Muscle layer of colon (tissue), 2 donors: Measurements from ENCODE around the gene MEGF9.

Experiments
- H3K27ac ChIP-seq: one replicate; pipeline ENCODE4 v1.7.0; 2013; ENCODE audit warnings: low read depth, mild to moderate bottlenecking, low read length, moderate library complexity
- H3K27me3 ChIP-seq, 2 donors: one replicate each; pipeline ENCODE4 v1.7.0; 2013; ENCODE audit warnings: low read length in 2 of 2, mild to moderate bottlenecking in 2 of 2; ENCODE audit not compliant: insufficient read depth in 2 of 2, control insufficient read depth in 1 of 2
- H3K36me3 ChIP-seq: one replicate; pipeline ENCODE4 v1.7.0; 2013; ENCODE audit warnings: mild to moderate bottlenecking, low read length; ENCODE audit not compliant: insufficient read depth
- H3K4me1 ChIP-seq: one replicate; pipeline ENCODE4 v1.7.0; 2013; ENCODE audit warnings: mild to moderate bottlenecking, low read length; ENCODE audit not compliant: insufficient read depth
- H3K4me3 ChIP-seq, 2 donors: one replicate each; pipeline ENCODE4 v1.7.0; 2013; ENCODE audit warnings: low read length in 2 of 2, low read depth in 1 of 2, mild to moderate bottlenecking in 1 of 2, moderate library complexity in 1 of 2
- H3K9ac ChIP-seq: one replicate; pipeline ENCODE4 v1.7.0; 2013; ENCODE audit warnings: low read length
- H3K9me3 ChIP-seq: one replicate; pipeline ENCODE4 v1.7.0; 2013; ENCODE audit warnings: mild to moderate bottlenecking, low read length
- donor health status: abdominal sarcoma.
- donor health status: Adenocarcinoma of cecum.

The MEGF9 gene

GRCh38 chr9:120587328-120587727 is 126.9 kb downstream of the MEGF9 start:
- Histone ChIP-seq H3K27me3 (no peaks in the 10 kb centered on the region), H3K9ac (no peak overlapping the region), H3K36me3 (no peaks in the 10 kb centered on the region), H3K4me1 (no peaks in the 10 kb centered on the region), H3K9me3 (no peaks in the 10 kb centered on the region), H3K4me3 (no peak overlapping the region), H3K27ac (no peak overlapping the region)

DNA sequence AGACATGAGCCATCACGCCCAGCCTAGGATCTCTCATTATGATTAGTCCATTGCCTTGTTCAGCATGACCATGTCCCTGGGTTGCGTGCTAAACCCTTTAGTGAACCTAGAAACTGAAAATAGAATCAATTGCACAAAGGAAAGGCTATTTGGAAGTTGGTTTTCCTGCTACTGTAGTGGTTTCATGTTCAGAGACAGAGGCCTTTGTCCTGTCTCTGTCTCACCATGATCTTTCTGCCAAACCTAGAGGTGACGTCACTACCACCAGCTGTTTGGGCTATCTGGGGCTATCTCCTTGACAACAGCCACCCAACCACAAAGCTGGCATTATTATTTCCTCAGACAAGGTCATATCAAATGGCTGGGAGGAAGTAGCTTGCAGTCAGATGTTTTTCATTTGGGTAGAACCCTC is 130.3 kb downstream of the MEGF9 start:
- Histone ChIP-seq H3K27me3 (no peaks in the 10 kb centered on the region), H3K9ac (no peak overlapping the region), H3K9me3 (no peaks in the 10 kb centered on the region), H3K4me3 (no peak overlapping the region), H3K27ac (no peak overlapping the region), H3K4me1 (peaks cover 6% of the 10 kb centered on the region), H3K36me3 (no peaks in the 10 kb centered on the region)

DNA sequence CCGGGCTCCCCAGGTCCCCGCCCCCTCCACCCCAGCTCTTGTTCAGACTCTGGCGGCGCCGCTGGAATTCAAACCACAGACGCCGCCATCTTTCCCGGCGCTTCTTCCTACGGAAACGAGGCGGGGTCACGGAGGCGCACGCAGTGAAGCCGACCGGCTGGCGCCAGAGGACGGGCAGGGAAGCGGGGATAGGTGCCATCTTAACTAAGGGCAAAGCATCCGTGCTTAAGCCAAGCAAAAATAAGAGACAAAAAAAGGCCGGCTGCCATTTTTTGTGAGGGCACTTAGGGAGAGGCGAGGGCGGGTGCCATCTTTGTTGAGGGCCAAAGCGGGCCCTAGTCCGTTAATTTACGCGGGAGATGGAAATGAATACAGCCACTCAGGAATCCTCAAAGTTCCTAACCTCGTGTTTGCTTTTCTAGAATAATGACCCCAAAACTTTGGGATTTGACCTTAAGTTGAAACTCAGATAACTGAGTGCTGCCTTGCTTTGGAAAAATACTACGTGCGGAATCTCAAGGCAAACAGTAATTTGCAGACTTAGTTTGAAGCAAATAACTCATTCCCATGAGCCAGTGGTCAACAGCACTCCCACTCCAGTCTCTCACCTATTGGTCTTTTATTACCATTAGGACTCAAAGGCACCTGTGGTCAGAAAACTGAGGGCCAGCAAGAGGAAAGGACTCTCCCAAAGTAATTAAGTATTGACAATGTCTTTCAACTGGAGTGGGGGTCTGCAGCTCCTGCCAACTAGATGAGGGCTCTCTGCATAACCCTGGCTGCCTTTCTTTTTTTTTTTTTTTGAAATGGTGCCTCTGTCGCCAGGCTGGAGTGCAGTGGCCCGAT is 134.0 kb downstream of the MEGF9 start, which contains the start of gene CDK5RAP2:
CDK5RAP2 (minus strand) TSS at position 117 of the 846 bp plus-strand sequence. CDS start 189 bp downstream, outside the sequence.
- Histone ChIP-seq H3K4me1 (peaks cover 10% of the 10 kb centered on the region), H3K9ac (peak within 1 kb of the TSS; percentile 93), H3K36me3 (no peaks in the 10 kb centered on the region), H3K27ac (peak within 1 kb of the TSS; percentile 82), H3K27me3 (no peaks in the 10 kb centered on the region), H3K4me3 (peak within 1 kb of the TSS; percentile 94 to 96), H3K9me3 (no peaks in the 10 kb centered on the region)

DNA sequence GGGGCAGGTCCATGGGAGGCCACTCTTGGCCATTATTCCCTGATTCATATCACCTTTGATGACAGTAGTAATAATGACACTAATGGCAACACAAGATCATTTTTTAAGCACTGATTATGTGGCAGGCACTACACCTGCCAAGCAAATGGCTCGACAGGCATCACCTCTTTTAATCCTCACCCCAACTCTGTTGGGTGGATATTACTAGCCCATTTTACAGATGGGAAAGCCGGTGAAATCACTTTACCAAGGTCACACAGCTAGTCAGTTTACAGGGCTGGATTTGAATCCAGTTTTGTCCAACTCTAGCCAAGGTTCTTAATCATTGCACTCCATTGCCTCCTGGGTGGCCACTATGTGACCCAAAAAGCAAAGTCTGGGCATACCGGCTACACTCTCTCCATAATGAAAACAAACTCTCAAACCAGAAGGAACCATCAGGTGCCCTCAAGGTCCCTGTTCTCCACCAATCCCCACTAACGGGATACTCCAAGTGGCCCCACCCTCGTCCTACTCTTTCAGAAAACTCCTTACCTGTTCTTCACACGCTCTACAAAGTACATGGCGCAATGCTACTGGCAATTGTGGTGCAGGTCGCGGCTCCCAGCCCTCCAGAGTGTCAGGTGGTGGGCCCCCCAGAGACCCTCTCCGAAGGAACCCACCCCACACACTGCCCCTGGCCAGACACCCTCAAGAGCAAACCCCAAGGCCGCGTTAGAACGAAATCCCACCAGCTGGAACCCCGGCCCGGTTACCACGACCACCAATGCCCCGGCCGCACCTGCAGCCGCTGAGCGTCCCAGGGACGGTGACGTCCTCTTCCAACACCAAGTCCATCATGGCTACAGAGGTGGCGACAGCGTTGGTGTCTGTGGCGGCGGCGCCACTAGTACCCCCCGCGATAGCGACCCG is 134.9 kb downstream of the MEGF9 start:
- no peaks in the 10 kb centered on the region for H3K36me3 ChIP-seq
- H3K27ac ChIP-seq: peak overlapping the region; percentile 82
- H3K4me1 ChIP-seq: peaks cover 10% of the 10 kb centered on the region
- H3K9ac ChIP-seq: peak overlapping the region; percentile 93
- peak overlapping the region; percentile 94 to 96 for H3K4me3 ChIP-seq
- no peaks in the 10 kb centered on the region for H3K9me3 ChIP-seq
- no peaks in the 10 kb centered on the region for H3K27me3 ChIP-seq

DNA sequence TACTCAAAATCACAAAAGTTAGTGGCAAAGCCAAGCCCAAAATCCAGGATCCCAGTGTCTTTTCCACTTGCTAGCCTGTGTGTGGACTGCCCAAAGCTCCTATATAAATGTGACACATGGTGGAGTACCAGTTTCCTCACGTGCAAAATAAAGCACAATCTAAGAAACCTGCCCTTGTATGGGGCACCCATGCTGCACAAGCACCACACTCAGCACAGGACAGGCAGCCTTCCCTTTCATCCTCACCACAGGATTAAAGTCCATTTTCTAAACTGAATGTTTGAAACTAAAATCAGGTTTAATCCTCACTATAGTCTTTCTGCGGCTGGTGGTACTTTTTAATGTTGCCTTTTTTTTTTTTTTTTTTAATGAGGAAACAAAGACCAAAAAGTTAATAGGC is 139.8 kb downstream of the MEGF9 start:
- Histone ChIP-seq H3K36me3 (peaks cover 10% of the 10 kb centered on the region), H3K27ac (no peak overlapping the region), H3K4me1 (peaks cover 30% of the 10 kb centered on the region), H3K4me3 (no peak overlapping the region), H3K9ac (no peak overlapping the region), H3K27me3 (no peaks in the 10 kb centered on the region), H3K9me3 (no peaks in the 10 kb centered on the region)

GRCh38 chr9:120572472-120572871 is 141.8 kb downstream of the MEGF9 start:
- Histone ChIP-seq H3K27ac (no peak overlapping the region), H3K9me3 (no peaks in the 10 kb centered on the region), H3K4me1 (peaks cover 20% of the 10 kb centered on the region), H3K9ac (no peak overlapping the region), H3K4me3 (no peak overlapping the region), H3K27me3 (no peaks in the 10 kb centered on the region), H3K36me3 (peaks cover 30% of the 10 kb centered on the region)

DNA sequence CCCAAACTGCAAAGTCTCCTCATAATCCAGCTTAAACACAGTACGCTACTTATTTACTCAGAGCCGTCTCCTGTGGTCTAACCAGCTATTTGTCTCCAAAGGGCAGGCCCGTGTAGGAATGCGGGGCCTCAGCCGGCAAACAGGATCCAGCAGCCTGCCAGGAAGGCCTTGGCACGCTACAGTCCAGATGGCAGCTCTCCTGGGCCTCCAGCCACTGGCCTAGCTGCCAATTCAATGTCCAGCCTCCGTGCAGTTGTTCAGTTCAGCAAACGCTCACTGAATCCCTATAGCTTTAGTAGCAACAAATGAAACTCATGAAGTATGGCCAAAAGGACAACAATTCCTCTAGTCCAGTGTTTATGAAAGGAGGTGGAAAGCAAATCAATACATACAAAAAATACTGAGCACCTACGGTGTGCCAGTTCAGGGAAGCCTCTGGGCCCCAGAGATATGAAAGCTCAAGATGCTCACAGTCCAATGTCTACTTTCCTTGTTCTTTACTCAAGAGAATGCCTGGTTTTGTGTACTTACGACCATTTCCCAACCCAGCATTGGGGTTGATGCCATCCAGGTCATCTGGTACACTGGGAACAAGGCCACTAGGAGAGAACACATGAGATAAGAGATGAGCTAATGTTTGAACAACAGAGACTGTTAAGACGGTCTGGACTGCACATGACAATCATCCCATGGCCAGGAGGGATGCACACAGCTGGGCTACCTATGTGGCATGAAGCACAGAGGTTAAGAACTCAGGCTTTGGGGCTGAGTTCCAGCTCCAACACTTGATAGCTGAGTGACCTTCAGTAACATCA is 142.6 kb downstream of the MEGF9 start:
- H3K4me1 ChIP-seq: peaks cover 20% of the 10 kb centered on the region
- H3K27me3 ChIP-seq: no peaks in the 10 kb centered on the region
- no peaks in the 10 kb centered on the region for H3K9me3 ChIP-seq
- H3K9ac ChIP-seq: no peak overlapping the region
- peaks cover 35% of the 10 kb centered on the region for H3K36me3 ChIP-seq
- no peak overlapping the region for H3K4me3 ChIP-seq
- H3K27ac ChIP-seq: peak overlapping the region; percentile 47

DNA sequence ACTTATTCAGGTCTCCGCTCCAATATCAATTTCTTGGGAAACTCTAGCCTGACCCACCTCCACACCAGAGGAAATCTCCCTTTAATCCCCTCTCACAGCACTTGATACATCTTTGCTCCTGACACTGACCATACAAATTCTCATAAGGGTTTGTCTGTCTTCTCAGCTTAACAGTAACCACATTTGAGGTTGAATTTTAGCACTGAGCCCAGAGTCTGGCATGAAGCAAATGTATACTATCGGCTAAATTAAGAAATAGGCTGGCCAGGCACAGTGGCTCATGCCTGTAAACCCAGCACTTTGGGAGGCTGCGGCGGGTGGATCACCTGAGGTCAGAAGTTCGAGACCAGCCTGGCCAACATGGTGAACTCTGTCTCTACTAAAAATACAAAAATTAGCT is 144.0 kb downstream of the MEGF9 start:
- peaks cover 20% of the 10 kb centered on the region for H3K4me1 ChIP-seq
- no peaks in the 10 kb centered on the region for H3K27me3 ChIP-seq
- H3K9me3 ChIP-seq: no peaks in the 10 kb centered on the region
- H3K27ac ChIP-seq: no peak overlapping the region
- H3K9ac ChIP-seq: no peak overlapping the region
- peaks cover 39% of the 10 kb centered on the region for H3K36me3 ChIP-seq
- no peak overlapping the region for H3K4me3 ChIP-seq

DNA sequence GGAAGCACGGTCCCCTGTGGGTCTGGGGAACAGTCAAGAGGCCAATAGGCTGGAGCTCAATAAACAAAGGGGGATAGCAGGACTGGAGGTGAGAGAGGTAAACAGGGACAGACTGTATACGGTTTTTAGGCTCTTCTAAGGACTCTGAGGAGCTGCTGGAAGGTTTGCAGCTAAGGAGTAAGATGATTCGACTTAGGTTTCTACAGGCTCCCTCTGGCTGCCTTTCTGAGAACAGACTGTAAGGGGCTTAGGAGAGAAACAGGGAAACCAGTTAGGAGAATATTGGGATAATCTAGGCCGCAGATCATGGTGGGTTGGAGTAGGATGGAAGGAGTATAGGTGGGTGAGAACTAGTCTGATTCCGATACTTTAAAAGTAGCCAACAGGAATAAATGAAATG is 144.7 kb downstream of the MEGF9 start:
- Histone ChIP-seq H3K36me3 (peaks cover 39% of the 10 kb centered on the region), H3K4me3 (no peak overlapping the region), H3K27me3 (no peaks in the 10 kb centered on the region), H3K27ac (no peak overlapping the region), H3K9me3 (no peaks in the 10 kb centered on the region), H3K4me1 (peaks cover 20% of the 10 kb centered on the region), H3K9ac (no peak overlapping the region)

GRCh38 chr9:120568816-120569215 is 145.5 kb downstream of the MEGF9 start:
- Histone ChIP-seq H3K9ac (no peak overlapping the region), H3K9me3 (no peaks in the 10 kb centered on the region), H3K36me3 (peaks cover 39% of the 10 kb centered on the region), H3K4me1 (peaks cover 20% of the 10 kb centered on the region), H3K4me3 (no peak overlapping the region), H3K27me3 (no peaks in the 10 kb centered on the region), H3K27ac (no peak overlapping the region)

DNA sequence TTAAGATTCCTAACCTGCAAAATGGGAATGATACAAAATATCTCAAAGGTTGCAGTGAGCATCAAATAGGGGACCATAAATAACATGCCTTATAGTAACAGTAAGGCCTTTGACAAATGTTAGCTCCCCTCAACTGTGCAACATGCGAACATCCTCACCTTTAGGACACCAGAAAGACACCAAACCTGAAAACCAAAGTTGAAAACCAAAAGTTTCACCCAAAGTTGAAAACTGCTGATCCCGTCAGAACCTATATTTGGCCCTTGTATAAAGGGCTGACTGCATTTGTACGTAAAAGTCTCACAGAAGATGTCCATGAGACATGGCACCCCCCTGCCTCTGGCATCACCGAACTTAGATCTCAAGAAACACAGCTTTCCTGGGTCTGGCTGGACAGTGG is 146.4 kb downstream of the MEGF9 start:
- H3K4me3 ChIP-seq: no peak overlapping the region
- H3K9ac ChIP-seq: no peak overlapping the region
- no peak overlapping the region for H3K27ac ChIP-seq
- no peaks in the 10 kb centered on the region for H3K9me3 ChIP-seq
- peaks cover 20% of the 10 kb centered on the region for H3K4me1 ChIP-seq
- no peaks in the 10 kb centered on the region for H3K27me3 ChIP-seq
- peaks cover 39% of the 10 kb centered on the region for H3K36me3 ChIP-seq
